ENCODE measurements around the gene SHANK1.
"Not testable (repeated sequence)": the region's sequence is repeated elsewhere in the genome, so short reads cannot be mapped to it uniquely, and the experiment has no call there.

Gene SHANK1

GRCh38 chr19:50749490-50749889 lies 29.9 kb upstream of the SHANK1 start:
- peaks cover 39% of the 10 kb centered on the region for H3K27me3 ChIP-seq (ENCODE audit: insufficient read depth, low read depth)
- H2AFZ ChIP-seq (ENCODE audit: low read depth): no peak overlapping the region
- H3K79me2 ChIP-seq (ENCODE audit: insufficient read depth, low read depth): no peaks in the 10 kb centered on the region
- no peaks in the 10 kb centered on the region for H3K36me3 ChIP-seq (ENCODE audit: insufficient read depth)
- H3K27ac ChIP-seq: no peak overlapping the region
- TF ChIP-seq CTCF (conservative IDR thresholded peaks at IDR 0.05; ENCODE audit: low read depth, low read length): no peak
- no peak overlapping the region for H3K4me3 ChIP-seq (IDR thresholded peaks at IDR 0.05; ENCODE audit: insufficient read depth, low read depth, low read length)
- no peak overlapping the region for H3K9ac ChIP-seq
- H3K4me2 ChIP-seq: no peak overlapping the region
- no peaks in the 10 kb centered on the region for H3K4me1 ChIP-seq (ENCODE audit: low read depth, poor library complexity, severe bottlenecking)
- no peaks in the 10 kb centered on the region for H4K20me1 ChIP-seq (ENCODE audit: insufficient read depth)

GRCh38 chr19:50747141-50747540 lies 27.5 kb upstream of the SHANK1 start:
- peaks cover 34% of the 10 kb centered on the region for H3K27me3 ChIP-seq (ENCODE audit: insufficient read depth, low read depth)
- H2AFZ ChIP-seq (ENCODE audit: low read depth); H3K9ac ChIP-seq; H3K4me2 ChIP-seq; H3K4me1 ChIP-seq (ENCODE audit: low read depth, poor library complexity, severe bottlenecking); H3K79me2 ChIP-seq (ENCODE audit: insufficient read depth, low read depth); H4K20me1 ChIP-seq (ENCODE audit: insufficient read depth); H3K27ac ChIP-seq; H3K4me3 ChIP-seq (IDR thresholded peaks at IDR 0.05; ENCODE audit: insufficient read depth, low read depth, low read length); H3K36me3 ChIP-seq (ENCODE audit: insufficient read depth): not testable (repeated sequence)

- H3K79me2 ChIP-seq (ENCODE audit: insufficient read depth, low read depth): no peaks in the 10 kb centered on the region
- H4K20me1 ChIP-seq (ENCODE audit: insufficient read depth): no peaks in the 10 kb centered on the region
- no peaks in the 10 kb centered on the region for H3K36me3 ChIP-seq (ENCODE audit: insufficient read depth)
- peaks cover 25% of the 10 kb centered on the region for H3K27me3 ChIP-seq (ENCODE audit: insufficient read depth, low read depth)
- H3K4me2 ChIP-seq: no peak overlapping the region
- H3K4me3 ChIP-seq (IDR thresholded peaks at IDR 0.05; ENCODE audit: insufficient read depth, low read depth, low read length): no peak overlapping the region
- H2AFZ ChIP-seq (ENCODE audit: low read depth): no peak overlapping the region
- H3K27ac ChIP-seq: no peak overlapping the region
- TF ChIP-seq CTCF (conservative IDR thresholded peaks at IDR 0.05; ENCODE audit: low read depth, low read length): no peak
- H3K4me1 ChIP-seq (ENCODE audit: low read depth, poor library complexity, severe bottlenecking): no peaks in the 10 kb centered on the region
- no peak overlapping the region for H3K9ac ChIP-seq
Measured at GRCh38 chr19:50745221-50745620, 25.6 kb upstream of the SHANK1 start.

- Histone ChIP-seq H3K4me1 (ENCODE audit: low read depth, poor library complexity, severe bottlenecking) (no peaks in the 10 kb centered on the region), H4K20me1 (ENCODE audit: insufficient read depth) (no peaks in the 10 kb centered on the region), H2AFZ (ENCODE audit: low read depth) (no peak overlapping the region), H3K9ac (no peak overlapping the region), H3K79me2 (ENCODE audit: insufficient read depth, low read depth) (no peaks in the 10 kb centered on the region), H3K4me3 (IDR thresholded peaks at IDR 0.05; ENCODE audit: insufficient read depth, low read depth, low read length) (no peak overlapping the region), H3K4me2 (no peak overlapping the region), H3K36me3 (ENCODE audit: insufficient read depth) (no peaks in the 10 kb centered on the region), H3K27me3 (ENCODE audit: insufficient read depth, low read depth) (peaks cover 15% of the 10 kb centered on the region), H3K27ac (no peak overlapping the region)
- TF ChIP-seq CTCF (conservative IDR thresholded peaks at IDR 0.05; ENCODE audit: low read depth, low read length): no peak
Measured at GRCh38 chr19:50743537-50743936, 23.9 kb upstream of the SHANK1 start.

- Histone ChIP-seq H3K4me3 (IDR thresholded peaks at IDR 0.05; ENCODE audit: insufficient read depth, low read depth, low read length) (no peak overlapping the region), H2AFZ (ENCODE audit: low read depth) (no peak overlapping the region), H3K79me2 (ENCODE audit: insufficient read depth, low read depth) (no peaks in the 10 kb centered on the region), H3K36me3 (ENCODE audit: insufficient read depth) (no peaks in the 10 kb centered on the region), H3K27me3 (ENCODE audit: insufficient read depth, low read depth) (peaks cover 9% of the 10 kb centered on the region), H3K4me2 (no peak overlapping the region), H4K20me1 (ENCODE audit: insufficient read depth) (no peaks in the 10 kb centered on the region), H3K4me1 (ENCODE audit: low read depth, poor library complexity, severe bottlenecking) (no peaks in the 10 kb centered on the region), H3K9ac (no peak overlapping the region), H3K27ac (no peak overlapping the region)
- TF ChIP-seq CTCF (conservative IDR thresholded peaks at IDR 0.05; ENCODE audit: low read depth, low read length): no peak
Measured at GRCh38 chr19:50741179-50741933, 21.8 kb upstream of the SHANK1 start.

All from KMS-11 (cell line).